Hepatocyte (in vitro differentiated cells): ENCODE results near the gene C10orf143. TPM values are rescaled to one million over a fixed set of nuclear protein-coding genes. Genes with fewer than 3 reads are reported as not detected.
"Not testable (repeated sequence)": the region's sequence is repeated elsewhere in the genome, so short reads cannot be mapped to it uniquely, and the experiment has no call there.

ENCODE experiments used
- DNase-seq: peaks from one replicate; pipeline ENCODE4 v3.0.0-alpha.2; 2016; ENCODE audit warnings: low spot score
- H2AFZ ChIP-seq: fragments of 200-600 bp; sonication (generic); 2 replicates; pipeline ENCODE4 v1.6.0; 2016; ENCODE audit warnings: antibody characterized with exemption, mild to moderate bottlenecking
- H3K27ac ChIP-seq: fragments of 200-600 bp; sonication (generic); 2 replicates; pipeline ENCODE4 v1.5.1; 2016; ENCODE audit warnings: mild to moderate bottlenecking
- H3K27me3 ChIP-seq: fragments of 200-600 bp; sonication (generic); 2 replicates; pipeline ENCODE4 v1.6.1; 2016
- H3K36me3 ChIP-seq: fragments of 200-600 bp; sonication (generic); replicated peaks from 2 replicates; pipeline ENCODE4 v1.5.1; 2016; ENCODE audit warnings: low read depth; ENCODE audit not compliant: insufficient read depth
- H3K4me1 ChIP-seq: fragments of 200-600 bp; sonication (generic); 2 replicates; pipeline ENCODE4 v1.5.1; 2016; ENCODE audit warnings: mild to moderate bottlenecking, moderate library complexity; ENCODE audit not compliant: insufficient read depth
- H3K4me2 ChIP-seq: fragments of 200-600 bp; sonication (generic); 2 replicates; pipeline ENCODE4 v1.6.0; 2016
- H3K4me3 ChIP-seq: fragments of 200-600 bp; sonication (generic); 2 replicates; pipeline ENCODE4 v1.5.1; 2016; ENCODE audit warnings: mild to moderate bottlenecking
- H3K79me2 ChIP-seq: fragments of 200-600 bp; sonication (generic); 2 replicates; pipeline ENCODE4 v1.6.0; 2017; ENCODE audit warnings: mild to moderate bottlenecking
- H3K9me2 ChIP-seq: fragments of 200-600 bp; sonication (generic); replicated peaks from 2 replicates; pipeline ENCODE4 v1.6.0; 2017; ENCODE audit warnings: mild to moderate bottlenecking; ENCODE audit not compliant: insufficient read depth
- H3K9me3 ChIP-seq: fragments of 200-600 bp; sonication (generic); 2 replicates; pipeline ENCODE4 v1.5.1; 2016; ENCODE audit warnings: low read depth, mild to moderate bottlenecking
- H4K20me1 ChIP-seq: fragments of 200-600 bp; sonication (generic); 2 replicates; pipeline ENCODE4 v1.6.0; 2016; ENCODE audit warnings: mild to moderate bottlenecking; ENCODE audit not compliant: insufficient read depth, poor library complexity, severe bottlenecking
- CTCF ChIP-seq: fragments of 200-600 bp; sonication (generic); IDR thresholded peaks from 2 replicates; pipeline ENCODE4 v1.5.1; 2016; ENCODE audit warnings: antibody characterized with exemption, mild to moderate bottlenecking; ENCODE audit not compliant: poor library complexity
- EZH2 ChIP-seq: fragments of 200-600 bp; sonication (generic); IDR thresholded peaks from 2 replicates; pipeline ENCODE4 v1.6.1; 2016; ENCODE audit warnings: antibody characterized with exemption, mild to moderate bottlenecking, borderline replicate concordance
- EZH2phosphoT487 ChIP-seq: fragments of 200-600 bp; sonication (generic); IDR thresholded peaks from one replicate; pipeline ENCODE4 v1.6.1; 2018; ENCODE audit warnings: antibody characterized with exemption, mild to moderate bottlenecking, low read depth, moderate library complexity; ENCODE audit not compliant: unreplicated experiment, severe bottlenecking
- WGBS: methylation state at CpG from one replicate; pipeline ENCODE4 v1.1.6; 2016; ENCODE audit warnings: low lambda C conversion rate; ENCODE audit errors: missing lambda C conversion rate; 5-methylcytosine and 5-hydroxymethylcytosine counted together
- polyA plus RNA-seq: library from polyadenylated mRNA; unstranded; fragments of >200 nt; fragmentation: Nextera tagmentation; extraction: Ambion mirVana; gene quantifications from 2 replicates; pipeline ENCODE4 v1.2.1, GENCODE V29; 2016
- total RNA-seq: library from RNA; depleted of rRNA; stranded (reverse); fragments of >200 nt; gene quantifications from 2 replicates; pipeline ENCODE4 v1.2.3, GENCODE V29; 2014

C10orf143 gene
- total and polyA plus RNA-seq, 2 experiments from 2014 or later = 0.50 to 3.0 TPM

DNA sequence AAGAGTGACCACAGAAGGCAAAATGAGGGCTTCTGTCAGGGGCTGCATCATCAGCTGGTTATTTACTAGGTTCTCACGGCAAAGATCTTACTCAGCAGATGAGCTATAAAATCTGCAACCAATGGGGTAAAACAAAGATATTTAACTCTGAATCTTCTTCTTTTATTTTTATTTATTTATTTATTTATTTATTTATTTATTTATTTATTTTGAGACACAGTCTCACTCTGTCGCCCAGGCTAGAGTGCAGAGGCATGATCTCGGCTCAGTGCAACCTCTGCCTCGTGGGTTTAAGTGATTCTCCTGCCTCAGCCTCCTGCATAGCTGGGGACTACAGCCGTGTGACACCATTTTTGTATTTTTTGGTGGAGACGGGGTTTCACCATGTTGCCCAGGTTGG, 11.3 kb downstream of the C10orf143 start:
- Histone ChIP-seq H3K36me3 (no peaks in the 10 kb centered on the region), H3K27ac (no peak overlapping the region), H4K20me1 (no peaks in the 10 kb centered on the region), H3K9me2 (no peaks in the 10 kb centered on the region), H3K4me3 (no peak overlapping the region), H3K27me3 (no peaks in the 10 kb centered on the region), H2AFZ (no peak overlapping the region), H3K9me3 (no peaks in the 10 kb centered on the region), H3K4me2 (no peak overlapping the region), H3K79me2 (no peaks in the 10 kb centered on the region), H3K4me1 (no peaks in the 10 kb centered on the region)
- no peak for DNase-seq
- TF ChIP-seq CTCF (no peak), EZH2phosphoT487 (no peak), EZH2 (no peak)
- WGBS = 95% methylated on average over 6 of the region's 6 CpGs

- not testable (repeated sequence) for H3K9me2 ChIP-seq, H3K36me3 ChIP-seq, H3K4me1 ChIP-seq, H2AFZ ChIP-seq, H4K20me1 ChIP-seq, H3K79me2 ChIP-seq, H3K4me3 ChIP-seq, H3K9me3 ChIP-seq, DNase-seq, H3K4me2 ChIP-seq, H3K27me3 ChIP-seq, H3K27ac ChIP-seq
- WGBS = 100% methylated on average over 2 of the region's 5 CpGs
Observed at GRCh38 chr10:130090565-130090964, 20.1 kb downstream of the C10orf143 start.

- Histone ChIP-seq H3K9me3 (no peaks in the 10 kb centered on the region), H3K4me2 (no peak overlapping the region), H3K27me3 (no peaks in the 10 kb centered on the region), H4K20me1 (no peaks in the 10 kb centered on the region), H3K4me1 (no peaks in the 10 kb centered on the region), H2AFZ (no peak overlapping the region), H3K9me2 (no peaks in the 10 kb centered on the region), H3K4me3 (no peak overlapping the region), H3K36me3 (no peaks in the 10 kb centered on the region), H3K79me2 (no peaks in the 10 kb centered on the region), H3K27ac (no peak overlapping the region)
- no peak for DNase-seq
- TF ChIP-seq EZH2 (no peak), CTCF (no peak), EZH2phosphoT487 (no peak)
- WGBS = 79% methylated on average over 2 of the region's 2 CpGs
Observed at GRCh38 chr10:130080461-130080814, 30.2 kb downstream of the C10orf143 start.

GRCh38 chr10:130079614-130080460, 30.8 kb downstream of the C10orf143 start:
- no peaks in the 10 kb centered on the region for H3K9me2 ChIP-seq
- no peaks in the 10 kb centered on the region for H4K20me1 ChIP-seq
- H3K4me3 ChIP-seq = no peak overlapping the region
- no peak for DNase-seq
- H3K27ac ChIP-seq = no peak overlapping the region
- no peaks in the 10 kb centered on the region for H3K27me3 ChIP-seq
- H3K4me2 ChIP-seq = no peak overlapping the region
- no peaks in the 10 kb centered on the region for H3K79me2 ChIP-seq
- H3K36me3 ChIP-seq = no peaks in the 10 kb centered on the region
- H3K4me1 ChIP-seq = no peaks in the 10 kb centered on the region
- no peaks in the 10 kb centered on the region for H3K9me3 ChIP-seq
- 67% methylated on average over 4 of the region's 4 CpGs for WGBS
- no peak for TF ChIP-seq EZH2phosphoT487
- no peak for TF ChIP-seq CTCF
- TF ChIP-seq EZH2 = no peak
- no peak overlapping the region for H2AFZ ChIP-seq
